Activated T-cell treated with anti-CD3 and anti-CD28 coated beads for 1 hour (primary cell): ENCODE measurements around the gene OPRD1.

Source experiments
- DNase-seq: peaks from one replicate; pipeline ENCODE4 v3.0.0-alpha.2; 2020; ENCODE audit warnings: low read depth

OPRD1 gene

DNA sequence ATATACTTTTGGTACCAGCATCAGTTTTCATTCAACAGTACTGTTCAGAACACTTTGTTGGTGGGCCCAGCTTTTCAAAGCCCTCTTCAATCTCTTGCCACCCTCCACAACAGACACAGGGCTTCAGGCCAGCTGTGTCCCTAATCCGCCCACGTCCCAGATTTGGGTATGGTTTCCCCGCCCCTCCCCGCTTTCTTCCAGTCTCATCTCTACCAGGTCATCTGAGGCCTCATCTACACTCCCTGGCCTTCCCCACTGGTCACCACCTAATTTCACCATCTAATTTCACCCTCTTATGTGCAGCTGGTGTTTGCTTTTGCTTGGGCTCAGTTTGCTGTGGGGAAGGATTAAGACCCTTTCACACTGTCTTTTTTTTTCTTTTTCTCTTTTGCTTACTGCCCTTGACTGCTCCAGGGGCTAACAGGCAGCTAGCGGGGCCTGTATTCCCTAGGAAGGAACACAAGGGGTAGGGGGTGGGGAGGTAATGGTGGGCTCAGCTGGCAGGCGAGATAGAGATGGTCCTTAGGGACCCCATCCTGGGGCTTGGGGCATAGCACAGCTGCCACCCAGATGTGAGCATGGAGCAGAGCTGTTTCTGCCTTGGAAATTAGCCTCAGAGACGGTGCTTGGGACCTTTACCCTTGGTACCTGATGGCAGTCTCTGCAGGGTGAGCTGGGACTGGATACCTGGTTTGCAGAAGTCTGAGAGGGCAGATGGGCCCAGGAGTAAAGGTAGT is 98.6 kb downstream of the OPRD1 start:
- no peak for DNase-seq

DNA sequence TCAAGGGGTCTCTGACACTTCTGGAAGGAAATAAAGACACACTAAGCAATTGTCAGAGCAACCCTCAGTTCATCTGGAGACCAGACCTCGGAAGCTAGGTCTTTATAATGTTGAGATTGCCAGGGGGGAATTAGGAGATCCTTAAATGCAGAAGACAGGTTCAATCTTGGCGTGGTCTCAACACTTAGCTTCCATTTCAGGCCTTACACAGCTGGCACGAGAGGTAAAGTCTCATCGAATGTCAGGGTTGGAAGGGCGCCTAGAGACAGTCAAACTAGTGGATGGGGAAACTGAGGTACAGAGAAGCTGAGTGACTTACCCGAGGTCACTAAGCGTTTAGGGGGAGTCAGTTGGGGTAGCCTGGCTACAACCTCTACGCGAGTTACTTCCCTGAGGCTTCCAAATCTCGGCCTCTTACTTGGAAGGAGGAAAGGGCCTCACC is 101.8 kb downstream of the OPRD1 start:
- DNase-seq, result no peak

DNA sequence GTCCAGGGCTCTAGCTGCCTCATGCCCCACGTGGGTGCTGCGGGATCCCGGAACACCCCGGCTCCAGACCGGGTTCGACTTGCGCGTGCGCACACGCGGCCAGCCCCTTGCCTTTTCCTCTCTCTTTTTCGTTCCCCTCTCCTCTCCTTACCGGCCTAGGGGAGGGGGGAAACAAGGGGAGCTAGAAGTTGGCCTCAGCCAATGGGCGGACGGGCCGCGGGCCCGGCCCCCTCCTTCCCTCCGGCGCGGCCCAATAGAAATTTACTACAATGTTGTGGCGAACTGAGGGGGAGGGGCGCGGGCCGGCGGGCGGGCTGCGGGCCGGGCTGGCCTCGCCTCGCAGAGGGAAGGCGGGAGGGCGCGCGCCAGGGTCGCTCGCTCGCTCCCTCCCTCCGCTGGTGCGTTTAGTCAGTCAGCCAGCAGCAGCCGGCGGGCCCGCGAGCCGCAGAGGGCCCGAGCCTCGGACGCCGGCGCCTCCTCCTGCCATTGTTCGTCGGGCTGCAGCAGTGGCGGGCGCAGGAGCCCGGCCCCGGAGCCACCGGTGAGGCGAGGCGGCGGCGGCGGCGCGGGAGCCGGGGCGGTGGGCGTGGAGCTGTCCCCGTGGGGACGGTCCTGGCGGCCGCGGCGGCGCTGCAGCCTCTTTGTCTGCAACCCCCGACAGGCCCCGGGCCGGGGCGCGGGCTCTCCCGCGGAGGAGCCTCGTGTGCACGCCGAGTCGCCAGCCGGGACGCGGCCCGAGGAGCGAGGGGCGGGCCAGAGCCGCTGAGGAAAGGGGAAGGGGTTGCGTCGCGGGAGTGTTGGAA is 102.5 kb downstream of the OPRD1 start, which contains the start of gene EPB41:
Gene EPB41, plus strand, starts transcription at position 342 of the 803 bp plus-strand sequence. CDS start 72,869 bp downstream, outside the sequence.
- peak; percentile 92 for DNase-seq

DNA sequence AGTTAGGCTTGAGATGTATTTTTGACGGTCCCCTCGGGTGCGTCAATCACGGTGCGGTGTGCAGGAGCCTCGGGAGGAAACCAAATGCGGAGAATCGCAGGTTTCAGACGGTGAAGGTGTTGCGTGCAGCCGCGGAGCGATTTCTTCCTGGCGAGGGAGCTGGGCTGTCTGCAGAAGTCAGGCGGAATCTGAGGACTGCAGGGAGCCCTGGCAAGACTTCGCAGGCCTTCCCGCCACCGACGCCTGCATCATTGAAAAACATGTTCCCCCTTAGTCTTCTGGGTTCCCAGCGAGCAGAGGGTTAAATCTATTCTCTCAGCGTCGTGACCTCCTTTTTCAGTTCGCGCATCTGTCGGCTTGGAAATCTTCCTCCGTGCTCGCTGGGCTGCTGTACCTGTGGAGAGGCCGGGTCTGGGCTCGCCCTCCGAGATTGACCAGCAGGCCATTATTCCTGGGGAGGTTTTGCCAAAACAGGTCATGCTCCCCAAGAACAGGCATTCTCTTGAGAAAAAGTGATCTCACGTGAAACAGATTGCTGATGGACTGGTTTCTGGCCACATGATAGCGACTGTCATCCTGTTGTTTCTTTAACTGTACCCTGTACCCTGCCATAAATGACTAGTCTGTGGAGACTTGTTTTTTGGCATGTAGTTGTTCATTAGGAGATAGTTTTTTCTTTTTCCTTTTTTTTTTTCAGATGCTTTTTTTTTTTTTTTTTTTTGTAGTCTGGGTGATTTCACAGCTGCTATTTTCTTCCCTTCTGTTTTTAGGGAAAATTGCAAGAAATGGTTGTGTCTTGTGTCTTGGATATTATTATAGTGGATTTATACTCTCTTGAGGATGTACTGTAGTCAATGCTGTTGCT is 103.3 kb downstream of the OPRD1 start:
- DNase-seq, result no peak

DNA sequence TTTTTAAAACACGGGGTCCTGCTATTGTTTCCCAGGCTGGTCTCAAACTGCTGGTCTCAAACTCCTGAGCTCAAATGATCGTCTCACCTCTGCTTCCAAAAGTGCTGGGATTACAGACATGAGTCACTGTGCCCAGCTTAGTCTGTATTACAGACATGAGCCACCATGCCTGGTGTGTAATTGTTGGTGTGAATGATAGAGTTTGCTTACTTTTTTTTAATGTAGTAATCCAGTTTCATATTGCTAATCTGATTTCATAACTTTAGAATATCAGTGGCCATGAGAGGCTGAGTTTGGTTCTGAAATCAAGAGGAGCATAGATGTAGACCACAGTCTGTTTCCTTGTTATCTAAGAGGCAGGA is 105.8 kb downstream of the OPRD1 start:
- DNase-seq, result no peak
